ENCODE results near the gene BRD4. TPM values are rescaled to one million over a fixed set of nuclear protein-coding genes. Genes with fewer than 3 reads are reported as not detected.

The BRD4 gene
- total and polyA plus RNA-seq, 5 donors from 2014 or later, result 6.6 to 168 (median 9.4) TPM

GRCh38 chr19:15252398-15253018 lies 79.8 kb downstream of the BRD4 start:
- Histone ChIP-seq H3K9me3 (ENCODE audit: control insufficient read depth in 2 of 2, low read length in 2 of 2) (no peaks in the 10 kb centered on the region), H3K27ac (ENCODE audit: insufficient read depth, low read length, poor library complexity, severe bottlenecking) (no peak overlapping the region), H3K4me3 (ENCODE audit: low read depth, low read length) (no peak overlapping the region), H3K4me1 (ENCODE audit: control insufficient read depth, insufficient read depth, low read length, poor library complexity, severe bottlenecking) (no peaks in the 10 kb centered on the region), H3K36me3 (ENCODE audit: control insufficient read depth, insufficient read depth, low read length) (peaks cover 98% of the 10 kb centered on the region), H3K27me3 (ENCODE audit: control insufficient read depth, insufficient read depth, low read length) (no peaks in the 10 kb centered on the region)
- DNase-seq, result no peak
- peaks cover 0 to 2% (median 0%) of the 10 kb centered on the region in 7 donors for H3K9me3 Mint-ChIP-seq
- no peak overlapping the region for H3K27ac Mint-ChIP-seq
- no peaks in the 10 kb centered on the region for H3K27me3 Mint-ChIP-seq
- H3K4me1 Mint-ChIP-seq, result peaks cover 0 to 2% (median 0%) of the 10 kb centered on the region in 4 donors
- no peak overlapping the region for H3K4me3 Mint-ChIP-seq
- no peak for ATAC-seq (ENCODE audit: low read depth in 2 of 2)
- peaks cover 29% of the 10 kb centered on the region for H3K36me3 Mint-ChIP-seq

GRCh38 chr19:15251749-15252397 lies 80.5 kb downstream of the BRD4 start:
- Histone ChIP-seq H3K4me1 (ENCODE audit: control insufficient read depth, insufficient read depth, low read length, poor library complexity, severe bottlenecking) (no peaks in the 10 kb centered on the region), H3K36me3 (ENCODE audit: control insufficient read depth, insufficient read depth, low read length) (peaks cover 97% of the 10 kb centered on the region), H3K4me3 (ENCODE audit: low read depth, low read length) (no peak overlapping the region), H3K27ac (ENCODE audit: insufficient read depth, low read length, poor library complexity, severe bottlenecking) (no peak overlapping the region), H3K27me3 (ENCODE audit: control insufficient read depth, insufficient read depth, low read length) (no peaks in the 10 kb centered on the region), H3K9me3 (ENCODE audit: control insufficient read depth in 2 of 2, low read length in 2 of 2) (no peaks in the 10 kb centered on the region)
- H3K4me3 Mint-ChIP-seq, result no peak overlapping the region
- peaks cover 0 to 2% (median 0%) of the 10 kb centered on the region in 7 donors for H3K9me3 Mint-ChIP-seq
- no peak for DNase-seq
- H3K36me3 Mint-ChIP-seq, result peaks cover 29% of the 10 kb centered on the region
- H3K27me3 Mint-ChIP-seq, result no peaks in the 10 kb centered on the region
- no peak overlapping the region for H3K27ac Mint-ChIP-seq
- ATAC-seq (ENCODE audit: low read depth in 2 of 2), result no peak
- peaks cover 0 to 2% (median 0%) of the 10 kb centered on the region in 4 donors for H3K4me1 Mint-ChIP-seq

GRCh38 chr19:15251010-15251748 lies 81.2 kb downstream of the BRD4 start:
- Mint-ChIP-seq H3K27ac (no peak overlapping the region), H3K27me3 (no peaks in the 10 kb centered on the region), H3K4me3 (no peak overlapping the region), H3K4me1 (peaks cover 0 to 2% (median 0%) of the 10 kb centered on the region in 4 donors), H3K9me3 (peaks cover 0 to 2% (median 0%) of the 10 kb centered on the region in 7 donors), H3K36me3 (peaks cover 31% of the 10 kb centered on the region)
- Histone ChIP-seq H3K27ac (ENCODE audit: insufficient read depth, low read length, poor library complexity, severe bottlenecking) (no peak overlapping the region), H3K9me3 (ENCODE audit: control insufficient read depth in 2 of 2, low read length in 2 of 2) (no peaks in the 10 kb centered on the region), H3K27me3 (ENCODE audit: control insufficient read depth, insufficient read depth, low read length) (no peaks in the 10 kb centered on the region), H3K36me3 (ENCODE audit: control insufficient read depth, insufficient read depth, low read length) (peaks cover 97% of the 10 kb centered on the region), H3K4me1 (ENCODE audit: control insufficient read depth, insufficient read depth, low read length, poor library complexity, severe bottlenecking) (no peaks in the 10 kb centered on the region), H3K4me3 (ENCODE audit: low read depth, low read length) (no peak overlapping the region)
- DNase-seq (no peak), ATAC-seq (ENCODE audit: low read depth in 2 of 2) (no peak)

GRCh38 chr19:15250640-15250993 lies 81.7 kb downstream of the BRD4 start:
- ATAC-seq (ENCODE audit: low read depth in 2 of 2), result no peak
- H3K9me3 ChIP-seq (ENCODE audit: control insufficient read depth in 2 of 2, low read length in 2 of 2), result no peaks in the 10 kb centered on the region
- Mint-ChIP-seq H3K4me3 (no peak overlapping the region), H3K9me3 (peaks cover 0 to 2% (median 0%) of the 10 kb centered on the region in 7 donors), H3K27me3 (no peaks in the 10 kb centered on the region), H3K4me1 (peaks cover 0 to 2% (median 0%) of the 10 kb centered on the region in 4 donors), H3K27ac (no peak overlapping the region), H3K36me3 (peaks cover 32% of the 10 kb centered on the region)
- no peaks in the 10 kb centered on the region for H3K27me3 ChIP-seq (ENCODE audit: control insufficient read depth, insufficient read depth, low read length)
- H3K4me1 ChIP-seq (ENCODE audit: control insufficient read depth, insufficient read depth, low read length, poor library complexity, severe bottlenecking), result no peaks in the 10 kb centered on the region
- DNase-seq, result no peak
- no peak overlapping the region for H3K4me3 ChIP-seq (ENCODE audit: low read depth, low read length)
- peaks cover 97% of the 10 kb centered on the region for H3K36me3 ChIP-seq (ENCODE audit: control insufficient read depth, insufficient read depth, low read length)
- H3K27ac ChIP-seq (ENCODE audit: insufficient read depth, low read length, poor library complexity, severe bottlenecking), result no peak overlapping the region

GRCh38 chr19:15249972-15250639 lies 82.2 kb downstream of the BRD4 start:
- ATAC-seq (ENCODE audit: low read depth in 2 of 2), result no peak
- Histone ChIP-seq H3K27ac (ENCODE audit: insufficient read depth, low read length, poor library complexity, severe bottlenecking) (no peak overlapping the region), H3K27me3 (ENCODE audit: control insufficient read depth, insufficient read depth, low read length) (no peaks in the 10 kb centered on the region), H3K4me1 (ENCODE audit: control insufficient read depth, insufficient read depth, low read length, poor library complexity, severe bottlenecking) (no peaks in the 10 kb centered on the region), H3K9me3 (ENCODE audit: control insufficient read depth in 2 of 2, low read length in 2 of 2) (no peaks in the 10 kb centered on the region), H3K4me3 (ENCODE audit: low read depth, low read length) (no peak overlapping the region), H3K36me3 (ENCODE audit: control insufficient read depth, insufficient read depth, low read length) (peaks cover 96% of the 10 kb centered on the region)
- Mint-ChIP-seq H3K36me3 (peaks cover 30% of the 10 kb centered on the region), H3K4me3 (no peak overlapping the region), H3K9me3 (peaks cover 0 to 2% (median 0%) of the 10 kb centered on the region in 7 donors), H3K27ac (peak overlapping the region in 1 of 3 donors; percentile 26), H3K4me1 (peaks cover 0 to 2% (median 0%) of the 10 kb centered on the region in 4 donors), H3K27me3 (no peaks in the 10 kb centered on the region)
- no peak for DNase-seq

GRCh38 chr19:15249528-15249874 lies 82.8 kb downstream of the BRD4 start:
- Histone ChIP-seq H3K9me3 (ENCODE audit: control insufficient read depth in 2 of 2, low read length in 2 of 2) (no peaks in the 10 kb centered on the region), H3K4me1 (ENCODE audit: control insufficient read depth, insufficient read depth, low read length, poor library complexity, severe bottlenecking) (no peaks in the 10 kb centered on the region), H3K27ac (ENCODE audit: insufficient read depth, low read length, poor library complexity, severe bottlenecking) (no peak overlapping the region), H3K4me3 (ENCODE audit: low read depth, low read length) (no peak overlapping the region), H3K27me3 (ENCODE audit: control insufficient read depth, insufficient read depth, low read length) (no peaks in the 10 kb centered on the region), H3K36me3 (ENCODE audit: control insufficient read depth, insufficient read depth, low read length) (peaks cover 96% of the 10 kb centered on the region)
- H3K27me3 Mint-ChIP-seq, result no peaks in the 10 kb centered on the region
- DNase-seq (no peak), ATAC-seq (ENCODE audit: low read depth in 2 of 2) (no peak)
- H3K9me3 Mint-ChIP-seq, result peaks cover 0 to 2% (median 0%) of the 10 kb centered on the region in 7 donors
- peaks cover 31% of the 10 kb centered on the region for H3K36me3 Mint-ChIP-seq
- H3K4me1 Mint-ChIP-seq, result peaks cover 0 to 2% (median 0%) of the 10 kb centered on the region in 4 donors
- no peak overlapping the region for H3K27ac Mint-ChIP-seq
- no peak overlapping the region for H3K4me3 Mint-ChIP-seq

GRCh38 chr19:15248648-15249527 lies 83.5 kb downstream of the BRD4 start:
- H3K27ac Mint-ChIP-seq, result no peak overlapping the region
- no peak overlapping the region for H3K4me3 Mint-ChIP-seq
- DNase-seq (no peak), ATAC-seq (ENCODE audit: low read depth in 2 of 2) (no peak)
- H3K36me3 Mint-ChIP-seq, result peaks cover 28% of the 10 kb centered on the region
- no peaks in the 10 kb centered on the region for H3K4me1 ChIP-seq (ENCODE audit: control insufficient read depth, insufficient read depth, low read length, poor library complexity, severe bottlenecking)
- no peaks in the 10 kb centered on the region for H3K27me3 ChIP-seq (ENCODE audit: control insufficient read depth, insufficient read depth, low read length)
- H3K27ac ChIP-seq (ENCODE audit: insufficient read depth, low read length, poor library complexity, severe bottlenecking), result no peak overlapping the region
- peaks cover 0 to 2% (median 0%) of the 10 kb centered on the region in 7 donors for H3K9me3 Mint-ChIP-seq
- no peak overlapping the region for H3K4me3 ChIP-seq (ENCODE audit: low read depth, low read length)
- no peaks in the 10 kb centered on the region for H3K9me3 ChIP-seq (ENCODE audit: control insufficient read depth in 2 of 2, low read length in 2 of 2)
- peaks cover 0 to 2% (median under 1%) of the 10 kb centered on the region in 4 donors for H3K4me1 Mint-ChIP-seq
- H3K27me3 Mint-ChIP-seq, result no peaks in the 10 kb centered on the region
- H3K36me3 ChIP-seq (ENCODE audit: control insufficient read depth, insufficient read depth, low read length), result peaks cover 93% of the 10 kb centered on the region

Data from CD4-positive, CD25-positive, alpha-beta regulatory T cell (primary cell).